Activated CD4-positive, alpha-beta T cell treated with anti-CD3 and anti-CD28 coated beads, Interleukin-10, Interleukin-2, amounts not matched to agents 100 ng/mL and 50 ng/mL, durations not matched to agents 16 hours and 8 hours (primary cell): ENCODE measurements around the gene CEP131.

Experiments used
- DNase-seq: peaks from one replicate; pipeline ENCODE4 v3.0.0-alpha.2; 2020

The CEP131 gene

DNA sequence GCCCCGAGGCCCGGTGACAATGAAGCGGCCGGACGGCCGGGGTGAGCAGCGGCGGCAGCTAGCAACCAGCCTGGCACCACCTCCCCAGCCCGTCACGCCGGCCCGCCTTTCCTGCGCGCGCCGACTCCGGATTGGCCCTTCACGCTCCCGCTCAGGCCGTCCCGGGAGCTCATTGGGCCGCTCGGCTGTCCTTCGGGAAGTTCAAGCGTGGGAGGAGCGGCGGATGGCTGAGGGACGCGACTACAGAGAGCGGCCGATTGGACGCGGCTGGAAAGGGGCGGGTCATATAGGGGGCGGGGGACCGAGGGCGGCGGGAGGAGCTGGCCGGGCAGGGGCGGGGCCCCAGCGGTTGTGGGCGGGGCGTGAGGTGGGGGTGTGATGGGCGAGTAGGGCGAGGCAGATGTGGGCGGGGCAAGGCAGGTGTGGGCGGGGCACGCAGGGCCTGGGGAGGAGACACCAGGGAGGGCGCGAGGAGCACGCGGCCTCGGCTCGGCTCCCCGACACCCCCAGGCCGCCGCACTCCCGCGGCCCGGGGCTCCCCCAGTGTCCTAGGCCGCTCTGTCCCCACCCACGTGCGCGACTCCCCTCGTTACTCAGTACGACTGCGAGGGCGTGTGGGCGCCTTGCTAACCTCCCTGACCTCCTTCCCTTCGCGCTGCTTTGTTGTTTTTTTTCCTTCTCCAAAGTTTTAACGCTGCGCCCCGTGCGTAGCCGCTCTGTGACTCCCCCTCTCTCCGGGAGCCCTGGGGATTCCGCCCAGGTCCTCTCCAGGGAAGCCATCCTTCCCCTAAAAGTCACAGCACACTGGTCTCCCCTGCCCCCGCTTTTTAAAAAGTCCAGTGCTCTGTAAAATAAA, at the start of gene CEP131:
TSS of gene CEP131 (minus strand) at position 60 of the 856 bp plus-strand sequence. CDS start 2,909 bp downstream, outside the sequence.
- peak; percentile 99 for DNase-seq

DNA sequence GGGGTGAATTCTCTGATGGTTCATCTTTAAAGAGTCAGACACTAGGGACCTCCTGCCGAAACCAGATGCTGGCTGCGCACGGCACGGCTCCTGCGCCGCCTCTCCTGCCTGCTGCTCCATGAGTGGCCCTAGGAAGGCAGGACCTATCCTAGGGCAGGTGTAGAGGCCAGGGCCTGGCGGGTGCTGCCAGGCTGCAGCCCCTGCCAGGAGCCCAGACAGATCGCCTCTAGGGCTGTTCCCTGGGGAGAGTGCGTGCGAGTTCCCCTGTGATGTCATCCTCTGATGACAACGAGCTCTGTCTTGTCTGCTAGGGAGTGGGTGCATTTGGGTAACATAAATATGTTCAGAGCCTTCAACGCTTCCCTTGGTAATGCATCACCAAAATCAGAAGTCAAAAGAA, 48.5 kb upstream of the CEP131 start:
- no peak for DNase-seq

DNA sequence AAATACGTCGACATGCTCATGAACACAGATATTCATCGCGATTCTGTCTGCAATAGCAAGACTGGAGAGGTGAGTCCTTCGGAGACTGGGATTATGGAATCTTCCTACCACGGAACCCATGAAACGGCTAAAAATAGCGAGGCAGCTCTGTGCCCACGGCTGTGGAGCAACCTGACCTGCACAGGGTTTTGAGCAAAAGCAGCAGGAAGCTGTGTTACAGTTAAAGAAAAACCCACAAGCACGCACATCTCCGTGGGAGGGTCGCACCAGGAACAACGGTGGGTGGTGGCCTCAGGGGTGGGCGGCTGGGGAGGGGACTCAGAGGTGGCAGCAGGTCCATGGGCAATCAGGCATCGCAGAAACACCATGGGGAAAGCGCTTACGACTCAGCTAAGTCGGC, 47.5 kb upstream of the CEP131 start:
- no peak for DNase-seq

DNA sequence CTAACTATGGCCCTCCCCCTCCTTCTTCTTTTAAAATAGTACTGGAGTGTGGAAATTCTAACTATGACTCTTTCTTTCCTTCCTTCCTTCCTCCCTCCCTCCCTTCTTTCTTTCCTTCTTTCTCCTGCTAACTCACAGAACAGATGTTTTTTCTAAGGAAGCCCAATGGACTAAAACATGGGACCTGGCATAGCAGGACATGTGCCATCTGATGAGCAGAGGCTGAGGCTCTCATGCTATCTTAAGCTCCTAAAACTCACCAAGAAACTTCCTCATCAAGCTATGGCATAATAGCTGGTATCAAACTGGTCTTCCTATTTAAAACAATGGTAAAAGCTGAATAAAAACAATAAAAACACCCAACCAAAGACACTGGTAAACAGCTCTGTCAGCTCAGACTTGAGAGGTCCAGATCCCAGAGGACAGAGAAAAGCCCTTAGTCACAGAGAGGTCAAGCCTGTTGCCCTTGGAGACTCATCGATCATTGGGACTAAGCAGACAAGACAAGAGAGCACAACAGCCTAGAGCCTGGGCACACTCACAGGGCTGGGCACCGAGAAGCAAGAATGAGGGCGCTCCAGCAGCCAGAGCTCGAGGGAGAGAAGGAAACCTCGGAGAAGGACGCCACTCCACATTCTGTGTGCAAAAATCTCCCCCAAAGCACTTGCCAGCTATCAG, 44.8 kb upstream of the CEP131 start:
- DNase-seq = no peak

DNA sequence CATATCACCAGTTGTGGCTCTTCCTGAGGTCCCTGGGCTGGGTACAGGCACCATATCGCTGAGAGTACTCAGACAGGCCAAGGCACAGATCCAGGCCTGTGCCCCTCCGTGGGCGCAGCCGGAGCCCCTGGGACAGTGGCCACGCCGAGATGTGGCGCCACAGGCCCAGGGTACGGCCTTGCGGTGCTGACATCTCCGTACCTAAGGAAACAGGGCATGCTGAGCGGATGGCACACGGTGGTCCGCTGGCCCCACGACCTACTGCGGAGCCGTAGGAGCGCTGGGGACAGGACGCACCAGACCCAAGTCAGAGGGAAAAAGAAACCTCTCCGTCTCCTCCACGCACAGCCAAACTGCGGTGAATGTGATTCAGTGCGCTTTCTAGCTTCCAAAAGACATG, 42.8 kb upstream of the CEP131 start:
- DNase-seq = no peak

DNA sequence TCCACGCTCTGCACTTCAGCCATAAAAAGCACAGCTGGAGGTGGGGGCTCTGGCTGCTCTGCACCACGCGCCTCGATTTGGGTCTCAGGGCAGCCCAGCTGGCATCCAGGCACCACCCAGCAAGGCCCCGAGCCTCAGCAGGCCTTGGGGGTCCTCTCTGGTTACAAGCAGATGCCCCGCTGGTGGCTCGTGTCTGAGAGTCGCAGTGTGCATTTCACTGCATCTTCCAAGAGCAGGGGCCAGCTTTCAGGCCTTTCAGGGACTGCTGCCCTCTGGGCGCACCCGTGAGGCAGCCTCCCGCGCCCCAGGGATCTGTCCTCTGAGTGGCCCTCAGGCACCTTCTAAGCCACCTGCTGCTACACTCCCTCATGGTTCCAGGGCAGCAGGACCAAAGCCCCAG, 41.9 kb upstream of the CEP131 start:
- no peak for DNase-seq

DNA sequence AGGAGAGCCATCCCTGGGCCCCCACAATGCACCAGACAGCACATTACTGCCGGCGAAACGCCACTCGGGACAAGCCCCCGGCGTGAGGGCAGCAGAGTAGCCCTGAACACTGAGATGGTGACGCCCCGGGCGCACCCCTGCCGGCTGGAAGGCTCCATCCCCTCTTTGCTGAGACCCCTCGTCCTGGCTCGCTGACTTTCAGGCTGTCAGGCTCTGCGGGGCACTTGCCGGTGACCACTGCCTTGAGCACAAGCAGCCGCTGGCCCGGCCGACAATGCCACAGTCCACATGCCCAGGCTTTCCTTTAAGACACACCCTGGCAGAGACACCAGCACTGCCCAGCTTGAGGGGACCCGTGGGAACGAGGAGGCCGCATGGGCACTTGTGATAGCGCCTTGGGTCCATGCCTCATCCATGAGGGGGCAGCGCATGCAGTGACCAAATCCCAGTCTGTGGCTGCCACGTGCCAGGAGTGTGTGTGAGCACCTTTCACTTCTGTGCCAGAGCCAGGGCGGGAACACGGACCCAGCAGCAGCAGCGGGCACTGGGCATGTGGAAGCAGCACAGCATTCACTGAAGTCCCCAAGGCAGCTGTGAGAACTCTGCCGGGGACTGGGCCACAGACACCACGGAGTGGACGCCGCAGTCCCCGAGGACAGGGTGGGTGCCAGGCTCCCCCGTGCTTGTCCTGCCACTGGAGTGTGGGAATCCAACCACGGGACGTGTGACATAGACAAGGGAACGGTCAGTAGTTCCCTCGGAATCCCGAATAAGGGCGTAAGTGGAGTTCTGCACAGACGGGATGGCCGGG, 40.8 kb upstream of the CEP131 start:
- no peak for DNase-seq

DNA sequence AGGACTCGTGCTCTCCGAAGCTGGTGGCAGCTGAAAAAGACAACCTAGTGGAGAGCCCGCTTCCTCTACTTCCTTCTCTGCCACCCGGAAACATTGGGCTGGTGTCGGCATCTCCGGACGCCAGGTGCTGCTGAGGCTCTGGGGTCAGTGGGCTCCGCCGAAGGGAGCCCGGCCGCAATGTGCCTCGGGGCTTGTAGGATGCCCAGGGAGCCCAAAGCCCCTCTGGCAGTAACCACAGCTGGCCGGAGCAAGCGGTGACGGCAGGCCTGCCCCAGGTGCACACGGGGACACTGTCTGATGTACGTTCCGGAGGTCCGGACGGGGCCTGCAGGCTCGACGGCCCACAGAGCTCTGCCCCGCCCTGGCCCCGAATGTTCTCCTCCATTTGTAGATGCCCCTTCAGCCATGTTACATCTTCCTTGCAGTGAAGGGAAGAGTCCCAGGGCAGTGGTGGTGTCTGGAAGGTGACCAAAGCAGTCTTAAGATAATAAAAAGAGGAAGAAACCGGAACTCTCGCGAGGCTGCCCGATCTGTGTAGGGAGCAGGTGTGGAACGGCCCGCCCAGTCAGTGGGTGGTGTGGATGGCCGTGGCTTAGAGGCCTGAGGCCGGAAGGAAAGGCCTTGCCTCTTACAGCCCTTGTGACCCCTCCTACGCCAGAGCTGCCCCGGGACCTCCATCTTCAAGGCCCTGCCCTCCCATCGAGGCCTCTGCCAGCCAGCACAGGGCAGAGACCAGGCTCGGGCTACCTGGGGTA, 39.0 kb upstream of the CEP131 start:
- no peak for DNase-seq

DNA sequence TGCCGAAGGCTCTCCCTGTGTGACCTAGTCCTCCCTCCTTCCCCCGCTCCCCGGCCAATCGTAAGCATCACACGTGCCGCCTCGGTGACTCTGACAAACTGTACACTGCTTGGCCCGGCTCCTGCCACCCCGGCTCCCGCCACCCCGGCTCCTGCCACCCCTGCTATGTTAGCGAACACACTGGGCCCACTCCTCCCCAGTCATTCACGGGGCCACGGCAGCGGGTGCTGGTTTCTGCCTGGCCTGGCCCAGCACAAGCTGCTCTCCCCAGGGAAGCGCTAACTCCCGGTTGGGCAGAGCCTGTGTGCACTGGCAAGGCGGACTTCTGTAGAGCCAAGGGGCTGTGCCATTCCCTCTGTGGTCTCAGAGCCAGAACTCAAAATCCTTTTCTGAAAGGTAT, 38.3 kb upstream of the CEP131 start:
- no peak for DNase-seq

DNA sequence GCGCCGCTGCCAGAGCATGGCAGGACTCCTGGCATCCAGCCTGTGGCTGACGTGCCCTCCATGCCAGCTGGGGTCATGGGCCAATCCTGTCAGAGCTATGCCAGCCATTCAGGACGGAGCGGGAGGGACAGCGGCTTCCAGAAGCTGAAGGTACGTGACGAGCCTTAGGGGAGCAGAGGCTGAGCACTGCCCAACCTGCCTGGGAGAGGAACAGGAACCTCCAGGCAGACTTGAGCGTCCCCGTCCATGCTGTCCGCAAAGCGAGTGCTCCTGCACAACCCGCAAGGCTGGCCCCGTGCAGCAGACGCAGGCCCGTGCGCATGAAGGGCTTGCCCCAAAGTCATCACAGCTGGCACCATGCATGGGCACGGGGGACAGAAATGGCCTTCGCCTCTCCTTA, 37.9 kb upstream of the CEP131 start:
- DNase-seq = no peak

DNA sequence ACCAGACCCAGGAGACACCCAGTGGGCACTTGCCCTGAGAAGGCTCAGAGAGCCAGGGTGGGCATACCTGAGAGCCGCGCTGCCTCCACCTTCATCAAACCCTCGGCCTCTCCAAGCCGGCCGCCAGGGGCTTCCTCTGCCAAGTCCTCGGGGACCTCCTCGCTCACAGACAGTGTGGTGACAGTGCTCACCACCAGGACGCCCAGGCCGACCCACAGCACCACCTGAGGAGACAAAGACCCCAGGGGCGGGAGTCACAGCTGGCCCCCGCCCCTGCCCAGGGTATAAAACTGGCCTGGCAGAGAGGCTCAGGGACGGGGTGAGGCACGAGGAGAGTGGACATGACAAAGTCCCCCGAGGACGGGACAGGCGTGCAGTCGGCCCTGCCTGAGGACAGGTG, 37.4 kb upstream of the CEP131 start:
- no peak for DNase-seq

DNA sequence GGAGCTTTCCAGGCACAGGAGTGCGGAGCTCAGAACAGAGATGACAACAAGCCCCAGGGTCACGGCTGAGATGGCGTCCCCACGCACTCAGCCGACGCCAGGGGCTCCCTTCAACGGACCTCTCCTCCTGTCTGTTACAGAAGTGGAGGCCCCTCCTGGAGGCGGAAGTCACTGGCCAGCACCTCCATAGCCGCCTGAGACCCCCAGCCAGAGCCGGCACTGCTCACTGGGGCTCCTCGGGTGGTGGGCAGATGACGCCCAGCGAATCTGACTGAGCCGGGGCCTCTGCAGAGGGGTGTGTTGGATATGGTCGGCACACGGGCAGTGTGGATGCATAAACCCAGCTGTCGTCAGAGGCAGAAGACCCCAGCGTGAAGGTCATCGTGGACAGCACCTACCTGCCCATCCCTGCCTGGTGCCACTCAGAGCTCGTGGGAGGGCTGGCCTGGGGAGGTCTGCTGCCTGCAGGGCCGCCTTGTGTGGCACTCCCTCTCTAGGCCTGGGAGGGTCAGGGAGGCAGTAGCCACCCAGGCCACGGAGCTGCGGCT, 36.4 kb upstream of the CEP131 start:
- DNase-seq = no peak

DNA sequence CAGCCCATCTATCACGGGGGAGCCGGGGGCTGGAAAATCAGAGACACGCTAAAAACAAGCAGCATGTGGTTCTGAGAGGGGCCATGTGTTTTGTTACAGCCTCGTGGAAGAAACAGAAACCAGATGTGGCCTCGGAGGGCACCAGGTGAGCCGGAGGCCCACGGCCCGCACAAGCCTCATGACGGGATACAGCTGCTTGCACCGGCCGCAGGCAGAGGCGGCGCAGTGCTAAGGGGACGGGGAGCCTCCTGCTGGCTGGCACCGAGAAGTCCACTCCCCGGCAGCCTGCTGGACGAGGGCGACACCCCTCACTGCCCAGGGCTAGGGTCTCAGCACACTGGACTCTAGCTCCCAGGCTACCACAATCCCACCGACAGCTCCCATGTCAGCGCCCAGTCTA, 35.5 kb upstream of the CEP131 start:
- no peak for DNase-seq

DNA sequence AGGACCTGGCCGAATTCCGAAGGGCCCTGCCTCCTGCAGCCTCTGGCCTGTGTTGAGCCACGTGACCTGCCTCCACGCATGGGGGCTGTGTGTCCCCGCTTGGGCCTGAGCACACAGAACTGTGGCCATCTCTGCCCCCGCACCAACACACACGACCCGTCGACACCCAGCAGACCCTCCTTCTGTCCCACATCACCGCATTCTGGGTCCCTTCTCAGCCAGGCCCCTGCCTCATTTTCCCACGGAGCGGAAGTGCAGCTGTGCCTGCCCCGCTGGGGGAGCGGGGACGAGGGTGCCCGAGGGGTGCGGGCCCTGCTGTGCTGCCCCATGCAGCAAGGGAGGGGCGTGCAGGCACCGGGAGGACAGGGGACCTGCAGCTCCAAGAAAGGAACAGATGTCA, 34.8 kb upstream of the CEP131 start:
- DNase-seq = no peak

DNA sequence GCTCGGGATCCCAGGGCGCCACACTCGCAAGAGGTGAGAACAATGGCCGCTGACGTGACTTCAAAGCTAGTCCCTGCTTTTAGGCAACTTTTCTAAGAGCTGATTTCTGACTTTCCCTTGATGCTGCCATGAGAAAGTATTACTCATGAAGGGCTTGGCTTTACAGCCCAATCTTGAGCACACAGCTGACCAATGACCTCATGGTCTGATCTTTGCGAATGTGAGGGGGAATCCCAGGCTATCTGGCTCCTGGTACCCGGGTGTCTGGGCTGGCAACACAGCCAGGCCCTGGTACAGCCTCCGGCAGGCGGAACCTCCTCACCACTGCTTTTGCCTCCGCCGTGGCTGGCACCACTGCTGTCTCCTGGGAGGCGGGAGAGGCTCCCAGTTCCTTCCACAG, 33.9 kb upstream of the CEP131 start:
- DNase-seq = no peak

DNA sequence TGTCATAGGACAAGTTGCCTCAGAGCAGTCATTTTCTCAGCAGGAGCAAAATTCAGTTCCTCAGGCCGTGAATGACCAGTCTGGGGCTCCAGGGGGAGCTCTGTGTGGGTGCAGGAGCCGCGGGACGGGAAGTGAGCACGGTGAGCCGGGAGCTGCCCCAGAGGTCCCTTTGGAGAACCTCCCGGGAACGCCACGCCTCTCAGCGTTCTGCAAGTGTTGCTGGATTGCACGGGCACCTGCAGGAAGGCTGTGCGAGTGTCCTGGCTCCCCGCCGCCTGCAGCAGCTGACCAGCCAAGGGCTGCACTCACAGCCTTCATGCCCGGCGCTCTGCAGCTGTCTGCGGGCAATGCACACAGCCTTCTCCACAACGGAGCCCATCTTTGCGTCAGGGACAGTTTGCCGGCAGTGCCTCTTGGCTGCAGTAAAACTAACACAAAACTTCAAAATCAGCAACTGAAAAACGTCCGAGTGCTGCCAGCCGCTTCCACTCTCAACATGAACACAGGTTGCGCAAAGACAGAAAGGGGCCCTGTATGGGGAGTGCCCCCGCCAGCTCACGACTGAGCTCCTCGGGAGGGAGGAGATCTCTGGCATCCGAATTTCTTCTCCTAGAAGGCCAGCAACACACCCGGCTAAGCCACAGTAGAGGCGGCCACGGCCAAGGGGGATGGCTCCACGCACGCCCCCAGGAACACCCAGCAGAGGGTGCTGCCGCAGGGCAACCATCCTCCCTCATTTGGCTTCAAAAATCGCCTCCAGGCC, 32.4 kb upstream of the CEP131 start:
- DNase-seq = no peak

DNA sequence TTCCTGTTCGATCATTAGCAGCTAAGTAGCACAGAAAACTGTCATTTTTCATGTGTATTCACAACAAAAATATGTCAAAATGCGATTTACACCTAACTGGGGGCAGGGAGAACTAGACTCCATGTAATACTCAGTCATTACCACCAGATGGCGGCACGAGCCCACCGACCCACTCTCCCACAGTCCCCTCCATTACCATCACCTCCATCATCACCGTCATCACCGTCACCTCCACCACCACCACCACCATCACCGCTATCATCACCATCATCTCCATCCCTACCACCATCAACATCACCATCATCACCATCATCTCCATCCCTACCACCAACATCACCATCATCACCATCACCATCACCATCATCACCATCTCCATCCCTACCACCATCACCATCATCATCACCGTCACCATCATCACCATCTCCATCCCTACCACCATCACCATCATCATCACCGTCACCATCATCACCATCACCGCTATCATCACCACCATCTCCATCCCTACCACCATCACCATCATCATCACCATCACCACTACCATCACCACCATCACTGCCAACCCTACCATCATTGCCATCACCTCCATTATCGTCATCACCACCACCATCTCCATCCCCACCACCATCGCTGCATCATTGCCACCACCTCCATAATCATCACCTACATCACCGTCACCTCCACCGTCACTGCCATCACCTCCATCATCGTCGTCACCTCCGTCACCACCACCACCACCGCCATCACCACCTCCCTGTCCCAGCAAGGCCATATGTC, 30.8 kb upstream of the CEP131 start:
- peak; percentile 58 for DNase-seq

DNA sequence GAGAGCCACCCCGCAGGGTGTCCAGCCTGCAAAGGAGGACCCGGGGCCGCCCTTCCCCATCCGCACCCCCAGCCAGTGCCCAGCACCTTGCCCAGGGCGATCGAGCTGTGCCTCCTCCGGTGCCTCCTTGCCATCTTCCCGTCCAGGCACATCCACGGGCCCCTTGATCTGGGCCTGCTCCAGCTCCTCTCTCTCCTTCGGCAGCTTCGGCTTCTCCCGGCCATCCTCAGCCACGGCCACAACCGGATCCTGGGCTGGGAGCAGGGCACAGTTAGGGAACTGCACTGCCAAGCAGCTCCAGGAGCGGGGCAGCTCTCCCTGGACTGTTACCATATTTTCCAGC, 30.2 kb upstream of the CEP131 start:
- no peak for DNase-seq

DNA sequence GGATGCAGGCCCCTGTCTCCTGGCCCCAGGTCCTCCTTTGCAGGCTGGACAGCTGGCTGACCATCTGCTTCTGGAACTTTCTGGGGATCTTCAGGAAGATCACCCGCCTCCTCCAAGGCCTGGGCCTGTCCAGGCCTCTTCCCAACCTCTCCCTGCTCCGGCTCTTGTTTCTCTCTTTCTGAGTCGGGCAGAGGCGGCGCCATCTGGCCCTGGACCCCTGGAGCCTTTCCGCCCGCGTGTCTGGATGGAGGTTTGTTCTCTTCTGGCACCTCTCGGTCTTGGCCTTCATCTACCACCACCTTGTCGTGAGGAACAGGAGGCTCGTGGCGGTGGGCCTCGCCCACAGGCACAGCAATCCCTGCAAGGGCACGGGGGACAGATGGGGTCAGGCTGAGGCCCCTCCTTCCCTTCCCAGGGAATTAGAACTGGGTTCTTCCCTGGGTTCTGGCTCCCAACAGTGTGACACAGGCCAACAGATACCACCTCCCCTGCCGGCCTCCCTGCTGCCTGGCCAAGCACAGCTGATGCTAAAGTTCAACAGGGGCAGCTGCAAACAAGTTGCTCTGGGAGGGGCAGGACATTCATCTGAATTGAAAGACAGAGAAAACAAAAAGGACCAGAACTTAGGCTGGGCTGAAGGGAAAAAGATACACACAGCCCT, 29.7 kb upstream of the CEP131 start:
- no peak for DNase-seq

DNA sequence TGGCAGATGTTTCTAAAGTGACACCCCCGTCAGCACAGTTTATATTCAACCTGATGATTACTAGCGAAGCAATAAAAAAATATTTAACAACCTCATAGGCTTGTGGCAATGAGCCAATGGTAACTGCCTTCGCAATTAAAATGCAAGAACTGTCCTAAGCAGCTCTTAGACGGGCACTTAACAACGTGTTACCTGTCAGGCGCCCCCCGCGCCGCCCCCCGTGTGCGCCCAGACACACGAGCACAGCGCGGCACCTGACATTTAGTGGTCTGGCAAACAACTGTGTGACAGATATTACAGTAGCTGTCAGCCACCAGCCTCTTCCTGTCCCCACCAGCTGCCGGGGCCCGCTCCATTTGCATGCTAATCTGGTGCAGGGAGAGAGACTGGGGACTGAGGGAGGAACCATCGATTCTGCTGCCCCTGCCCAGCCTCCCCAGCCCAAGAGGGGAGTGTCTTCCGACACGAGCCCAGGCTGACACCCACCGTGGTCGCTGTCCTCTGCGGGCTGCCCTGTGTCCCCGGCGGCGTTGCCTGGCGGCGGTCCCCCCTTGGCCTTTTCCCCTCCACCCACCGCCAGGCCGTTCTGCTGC, 29.0 kb upstream of the CEP131 start:
- no peak for DNase-seq
